ENCODE measurements around the gene TMEM156.

The TMEM156 gene

DNA sequence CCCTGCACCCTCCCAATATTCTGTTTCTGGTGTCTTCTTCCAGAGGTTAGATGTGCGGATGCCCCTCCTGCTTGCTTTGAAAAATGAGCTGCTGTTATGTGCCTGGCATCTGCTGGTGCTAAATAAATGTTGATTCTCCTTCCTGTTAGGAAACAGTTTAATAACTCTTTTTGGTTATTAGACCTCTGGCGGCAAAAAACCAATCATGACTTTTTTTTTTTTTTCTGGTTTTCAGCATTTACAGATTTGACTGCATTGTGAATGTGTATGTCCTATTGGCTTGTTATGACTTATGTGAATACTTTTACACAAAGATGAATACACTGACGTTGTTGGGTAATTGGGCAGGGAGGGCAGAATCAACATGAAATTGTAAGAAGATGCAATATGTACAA lies 13.6 kb upstream of the TMEM156 start:
- TF ChIP-seq, protein P1, sequence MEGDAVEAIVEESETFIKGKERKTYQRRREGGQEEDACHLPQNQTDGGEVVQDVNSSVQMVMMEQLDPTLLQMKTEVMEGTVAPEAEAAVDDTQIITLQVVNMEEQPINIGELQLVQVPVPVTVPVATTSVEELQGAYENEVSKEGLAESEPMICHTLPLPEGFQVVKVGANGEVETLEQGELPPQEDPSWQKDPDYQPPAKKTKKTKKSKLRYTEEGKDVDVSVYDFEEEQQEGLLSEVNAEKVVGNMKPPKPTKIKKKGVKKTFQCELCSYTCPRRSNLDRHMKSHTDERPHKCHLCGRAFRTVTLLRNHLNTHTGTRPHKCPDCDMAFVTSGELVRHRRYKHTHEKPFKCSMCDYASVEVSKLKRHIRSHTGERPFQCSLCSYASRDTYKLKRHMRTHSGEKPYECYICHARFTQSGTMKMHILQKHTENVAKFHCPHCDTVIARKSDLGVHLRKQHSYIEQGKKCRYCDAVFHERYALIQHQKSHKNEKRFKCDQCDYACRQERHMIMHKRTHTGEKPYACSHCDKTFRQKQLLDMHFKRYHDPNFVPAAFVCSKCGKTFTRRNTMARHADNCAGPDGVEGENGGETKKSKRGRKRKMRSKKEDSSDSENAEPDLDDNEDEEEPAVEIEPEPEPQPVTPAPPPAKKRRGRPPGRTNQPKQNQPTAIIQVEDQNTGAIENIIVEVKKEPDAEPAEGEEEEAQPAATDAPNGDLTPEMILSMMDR (IDR thresholded peaks at IDR 0.05; ENCODE audit: insufficient read depth, low read length, missing control alignments): no peak
- no peak for DNase-seq (ENCODE audit: low read depth, low spot score)
- ChIA-PET POLR2A (interaction anchor here (0.6 kb wide), 1 partner anchor 99 kb away, joined by 3 read pairs; no protein-coding TSS in a partner anchor), CTCF (interaction anchor here (1.6 kb wide), 1 partner anchor 15 kb away, joined by 3 read pairs; no protein-coding TSS in a partner anchor)
- H3K4me3 ChIP-seq (ENCODE audit: low read depth, low read length): peak overlapping the region; percentile 66

DNA sequence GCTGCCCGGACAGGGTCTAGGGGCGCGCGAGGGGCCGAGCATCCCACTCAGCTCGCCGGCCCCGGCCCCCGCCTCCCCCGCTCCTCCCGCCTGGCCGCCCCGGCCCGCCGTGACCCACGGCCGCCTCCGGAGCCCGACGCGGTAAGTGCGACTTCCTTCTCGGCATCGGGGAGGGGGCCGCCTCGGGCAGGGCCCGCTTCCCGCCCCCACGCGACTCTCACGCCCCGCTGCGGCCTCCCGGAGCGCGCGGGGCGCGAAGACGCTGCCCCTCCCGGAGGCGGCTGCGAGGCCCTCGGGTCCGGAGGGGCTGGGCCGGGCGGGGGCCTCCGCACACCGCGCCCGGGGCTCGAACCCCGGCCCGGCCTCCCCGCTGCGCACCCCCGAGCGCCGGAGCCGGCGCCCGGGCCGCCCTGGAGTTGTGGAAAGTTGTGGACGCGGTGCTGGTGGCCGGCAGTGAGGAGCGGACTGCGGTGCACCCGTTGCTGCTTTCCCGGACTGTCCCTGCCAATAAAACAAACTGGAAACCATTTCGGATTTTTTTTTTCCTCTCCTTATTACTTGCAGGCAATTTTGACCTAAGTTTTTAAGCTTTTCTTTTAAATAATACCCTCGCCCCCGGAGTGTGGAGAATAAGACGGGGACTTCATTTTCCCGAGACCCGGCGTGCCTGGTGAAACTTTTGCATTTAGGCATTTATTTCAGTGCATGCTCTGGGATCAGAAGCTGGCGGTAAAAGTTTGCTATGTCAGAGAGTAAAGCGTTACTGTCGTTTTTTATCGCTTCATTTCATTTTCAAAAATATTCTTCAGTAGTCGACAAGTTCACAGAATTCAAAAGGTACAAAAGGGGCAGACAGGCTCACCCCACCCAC lies 13.0 kb upstream of the TMEM156 start:
- ChIA-PET POLR2A (interaction anchor here (0.6 to 0.7 kb wide), 2 partner anchors 99 to 167 kb away, joined by 3 read pairs; no protein-coding TSS in a partner anchor), CTCF (interaction anchor here (1.2 to 1.6 kb wide), 2 partner anchors 16 to 28 kb away, joined by 3 to 5 read pairs; no protein-coding TSS in a partner anchor)
- DNase-seq (ENCODE audit: low read depth, low spot score): no peak
- TF ChIP-seq, protein P1 (IDR thresholded peaks at IDR 0.05; ENCODE audit: insufficient read depth, low read length, missing control alignments): no peak
- peak overlapping the region; percentile 66 for H3K4me3 ChIP-seq (ENCODE audit: low read depth, low read length)

DNA sequence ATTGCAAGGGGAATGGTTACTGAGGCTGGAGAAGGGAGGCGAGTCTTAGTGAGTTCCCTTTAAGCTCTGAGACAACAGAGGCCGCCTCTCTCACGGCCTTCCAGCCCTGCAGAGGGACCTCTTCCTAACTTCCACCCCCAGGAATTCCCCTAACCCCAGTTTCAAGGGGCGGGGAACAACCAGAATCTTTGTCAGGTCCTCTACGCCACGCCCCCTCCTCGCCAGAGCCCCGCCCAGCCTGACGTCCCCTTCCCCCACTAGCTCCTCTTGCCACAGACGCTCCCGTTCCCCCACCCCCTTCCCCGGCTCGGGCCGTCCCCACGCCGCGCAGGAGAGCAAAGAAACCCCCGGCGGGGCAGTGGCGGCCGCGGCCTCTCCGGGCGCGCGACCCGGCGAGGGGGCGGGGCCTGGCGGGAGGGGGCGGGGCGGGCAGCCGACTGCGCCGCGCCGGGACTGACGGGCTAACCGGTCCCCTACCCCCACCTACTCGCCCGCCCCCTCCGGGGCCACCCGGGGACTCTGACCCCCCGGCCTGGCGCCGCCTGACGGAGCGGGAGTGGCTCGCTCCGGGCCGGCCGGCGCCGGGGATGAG lies 12.3 kb upstream of the TMEM156 start:
- CTCF ChIA-PET: interaction anchor here (1.2 to 2.6 kb wide), 4 partner anchors 10 to 91 kb away, joined by 3 to 8 read pairs (median 5); no protein-coding TSS in a partner anchor
- DNase-seq (ENCODE audit: low read depth, low spot score): peak; percentile 49
- peak overlapping the region; percentile 66 for H3K4me3 ChIP-seq (ENCODE audit: low read depth, low read length)
- TF ChIP-seq, protein P1 (IDR thresholded peaks at IDR 0.05; ENCODE audit: insufficient read depth, low read length, missing control alignments): no peak
- POLR2A ChIA-PET: interaction anchor here (0.7 kb wide), 1 partner anchor 166 kb away, joined by 3 read pairs; no protein-coding TSS in a partner anchor

DNA sequence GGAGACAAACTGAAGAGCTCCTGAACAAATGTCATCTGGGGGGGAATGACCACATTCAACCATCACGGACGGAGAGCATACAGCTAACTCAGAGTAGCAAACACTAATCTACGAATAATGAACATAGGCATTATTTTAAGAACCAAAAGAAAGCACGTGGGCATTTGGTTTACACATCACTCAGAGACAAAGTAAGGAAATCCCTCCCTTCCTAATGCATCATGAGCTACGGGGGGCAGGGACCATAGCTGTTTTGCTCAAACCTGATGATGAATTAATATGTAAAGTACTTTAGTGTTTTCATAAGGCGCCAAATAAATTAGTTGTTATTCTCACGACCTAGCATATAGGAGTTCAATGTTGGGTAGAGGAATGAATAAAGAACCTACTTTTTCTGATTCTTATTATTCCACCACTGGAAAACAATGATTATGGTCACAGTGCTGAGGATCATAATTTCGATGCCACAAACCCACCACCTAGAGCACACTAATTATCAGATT lies 11.7 kb upstream of the TMEM156 start:
- no peak for DNase-seq (ENCODE audit: low read depth, low spot score)
- peak overlapping the region; percentile 66 for H3K4me3 ChIP-seq (ENCODE audit: low read depth, low read length)
- ChIA-PET POLR2A (no interaction called here), CTCF (interaction anchor here (0.6 to 2.6 kb wide), 6 partner anchors 8 to 96 kb away, joined by 3 to 8 read pairs (median 4); no protein-coding TSS in a partner anchor)
- TF ChIP-seq, protein P1 (IDR thresholded peaks at IDR 0.05; ENCODE audit: insufficient read depth, low read length, missing control alignments): no peak

DNA sequence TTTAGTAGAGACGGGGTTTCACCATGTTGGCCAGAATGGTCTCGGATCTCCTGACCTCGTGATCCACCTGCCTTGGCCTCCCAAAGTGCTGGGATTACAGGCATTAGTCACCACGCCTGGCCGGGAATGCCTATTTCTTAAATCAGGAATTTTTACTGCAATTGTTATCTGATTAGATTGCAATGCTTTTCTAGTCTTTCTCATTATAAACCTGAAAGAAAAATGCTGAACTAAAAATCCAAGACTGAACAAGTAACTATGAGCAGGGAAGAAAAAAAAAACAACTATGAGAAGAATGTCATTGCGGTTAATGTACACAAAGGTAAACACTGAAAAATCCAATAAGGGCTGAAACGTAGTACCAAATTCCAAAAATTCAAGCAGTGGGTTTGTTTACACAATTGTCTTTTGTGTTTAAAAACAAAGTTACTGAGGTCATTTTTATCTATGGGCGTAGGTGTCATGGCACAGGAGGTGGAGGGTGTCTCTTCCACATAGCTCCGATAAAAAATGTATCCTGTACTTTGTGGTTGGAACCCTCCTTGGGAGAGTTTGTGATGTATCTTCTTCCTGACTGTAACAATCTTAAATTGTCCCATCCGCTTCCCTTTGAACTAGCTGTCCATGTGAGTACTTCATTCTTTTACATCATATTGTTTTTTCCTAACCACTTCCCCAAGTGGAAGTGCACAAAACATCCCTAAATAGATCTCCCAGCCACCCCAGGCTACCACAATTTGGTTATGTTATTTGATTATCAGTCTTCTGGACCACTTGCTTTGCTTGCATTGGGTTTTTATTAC lies 11.1 kb upstream of the TMEM156 start:
- H3K4me3 ChIP-seq (ENCODE audit: low read depth, low read length): no peak overlapping the region
- CTCF ChIA-PET: interaction anchor here (0.6 to 2.6 kb wide), 6 partner anchors 9 to 95 kb away, joined by 3 to 8 read pairs (median 4); no protein-coding TSS in a partner anchor
- no peak for DNase-seq (ENCODE audit: low read depth, low spot score)
- TF ChIP-seq, protein P1 (IDR thresholded peaks at IDR 0.05; ENCODE audit: insufficient read depth, low read length, missing control alignments): no peak
- POLR2A ChIA-PET: no interaction called here

Measured in AG04449 (cell line).